Dermis microvascular lymphatic vessel endothelial cell (primary cell): ENCODE data around the gene TAMALIN. TPM values are rescaled to one million over a fixed set of nuclear protein-coding genes. Genes with fewer than 3 reads are reported as not detected.

ENCODE experiments used
- DNase-seq, 2 donors: peaks; one replicate each; pipeline versions ENCODE4 v3.0.0 to v3.0.0-alpha.2; 2010; ENCODE audit warnings: low read depth in 2 of 2
- total RNA-seq: library from RNA; depleted of rRNA; stranded (reverse); fragments of >200 nt; gene quantifications from 2 replicates; pipeline ENCODE4 v1.2.1, GENCODE V29; 2014

TAMALIN gene
- total RNA-seq, 1 donor from 2014 or later, result 19.4 TPM

DNA sequence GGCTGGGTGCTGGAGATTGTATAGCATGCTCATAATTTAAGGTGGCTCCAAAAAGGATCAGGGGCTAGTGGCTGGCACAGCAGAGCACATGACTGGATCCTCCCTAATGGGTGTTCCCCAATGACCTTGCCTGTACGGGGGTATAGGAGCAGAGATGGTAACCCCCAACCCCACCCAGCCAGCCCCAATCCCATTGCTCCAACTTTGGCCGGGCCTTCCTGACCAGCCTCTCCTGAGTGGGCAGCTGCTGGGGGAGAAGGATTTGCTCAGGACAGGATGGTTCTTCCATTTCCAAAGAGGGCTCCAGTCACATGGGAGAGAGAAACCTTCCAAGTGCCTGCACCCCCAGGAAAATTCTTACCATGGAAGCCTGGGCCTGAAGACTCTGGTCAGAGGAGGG, 29.2 kb downstream of the TAMALIN start:
- no peak for DNase-seq

DNA sequence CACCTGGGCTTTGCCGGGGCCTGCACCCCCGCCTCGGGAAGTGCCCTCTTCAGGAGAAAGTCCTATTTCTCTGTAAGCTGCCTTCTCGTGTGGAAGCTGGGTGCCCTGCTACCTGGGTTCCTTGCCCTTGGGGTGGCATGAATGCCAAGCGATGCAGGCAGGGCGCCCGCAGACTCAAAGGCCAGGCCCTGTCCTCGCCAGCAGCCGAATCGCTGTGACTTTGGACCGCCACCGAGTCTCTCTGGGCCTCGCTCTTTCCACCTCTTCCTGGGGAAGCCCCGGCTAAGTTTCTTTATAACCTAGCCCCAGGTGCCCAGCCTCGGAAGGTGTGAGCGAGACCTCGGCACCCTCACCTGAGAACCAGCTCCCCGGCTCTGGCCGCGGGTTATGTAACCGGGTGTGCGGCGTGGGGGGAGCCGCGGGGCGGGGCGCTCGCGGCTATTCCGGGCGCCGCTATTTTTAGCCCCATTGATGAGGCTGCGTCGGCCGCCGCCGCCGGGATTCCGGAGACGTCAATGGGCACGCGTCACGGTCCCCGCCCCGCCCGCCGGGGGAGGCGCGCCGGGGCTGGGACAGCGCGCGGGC, 29.9 kb downstream of the TAMALIN start:
- DNase-seq, result peak in 1 of 2 donors; percentile 79

DNA sequence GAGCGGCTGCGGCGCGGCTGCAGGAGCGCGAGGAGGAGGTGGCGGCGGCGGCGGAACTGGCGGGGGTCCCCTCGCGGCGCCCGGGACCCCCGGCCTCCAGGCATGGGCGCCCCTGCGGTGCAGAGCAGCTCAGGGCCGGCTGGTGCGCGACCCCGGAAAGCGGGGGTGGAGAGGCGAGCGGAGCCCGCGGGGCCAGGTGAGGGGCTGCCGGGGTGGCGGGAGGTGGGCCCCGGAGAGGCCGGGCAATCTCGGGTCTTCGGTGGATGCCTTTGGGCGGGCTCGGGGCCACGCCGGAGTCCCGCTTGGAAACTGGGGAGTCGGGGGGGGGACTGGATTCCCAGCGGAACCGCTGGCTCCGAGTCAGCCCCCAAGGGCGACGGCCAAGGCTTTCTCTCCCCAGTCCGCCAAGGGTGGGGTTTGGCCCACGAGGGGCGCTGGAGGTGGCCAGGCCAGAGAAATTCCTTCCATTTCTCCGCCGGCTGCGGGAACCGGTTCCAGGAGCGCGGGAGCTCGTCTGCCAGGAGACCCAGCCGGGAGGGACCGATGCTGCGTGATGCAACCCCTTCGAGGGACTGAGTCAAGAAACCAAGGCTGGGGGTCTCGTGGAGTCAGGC, 30.6 kb downstream of the TAMALIN start:
- peak in 1 of 2 donors; percentile 34 for DNase-seq

DNA sequence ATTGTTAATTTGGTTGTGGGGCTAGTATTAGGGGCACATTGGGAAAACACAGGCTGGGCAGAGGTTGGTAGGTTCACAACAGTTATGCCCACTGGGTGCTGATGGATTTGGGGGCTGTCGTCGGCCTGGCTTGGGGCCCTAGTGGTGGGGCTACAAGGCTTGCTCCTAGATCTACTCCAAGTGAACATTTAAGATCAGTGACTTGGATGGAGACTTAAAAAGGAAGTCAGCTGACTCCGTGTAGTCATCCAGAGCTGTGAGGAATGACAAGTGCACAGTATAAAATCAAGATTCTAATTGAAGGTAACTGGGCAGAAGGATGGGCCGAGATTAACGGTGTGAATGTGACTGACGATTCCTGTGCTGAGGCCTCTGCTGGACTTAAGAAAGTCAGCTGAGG, 31.7 kb downstream of the TAMALIN start:
- peak in 1 of 2 donors; percentile 37 for DNase-seq

DNA sequence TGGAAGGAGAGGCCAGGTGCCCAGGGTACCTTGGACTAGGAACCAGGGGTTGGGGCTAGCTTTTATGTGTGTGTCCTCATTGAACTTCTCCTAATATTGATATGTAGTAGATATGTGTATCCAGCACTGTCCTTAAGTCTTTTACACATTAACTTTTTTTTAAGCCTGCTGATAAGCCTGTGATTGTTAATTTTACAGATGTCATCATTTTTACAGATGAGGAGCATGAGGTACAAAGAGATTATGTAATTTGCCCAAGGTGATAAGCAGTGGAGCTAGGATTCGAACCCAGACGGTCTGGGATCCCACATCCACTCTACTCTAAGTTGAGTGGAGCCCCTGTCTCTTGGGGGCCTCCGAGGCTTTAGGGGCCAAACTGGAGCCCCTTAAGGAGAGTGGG, 34.3 kb downstream of the TAMALIN start:
- no peak for DNase-seq

DNA sequence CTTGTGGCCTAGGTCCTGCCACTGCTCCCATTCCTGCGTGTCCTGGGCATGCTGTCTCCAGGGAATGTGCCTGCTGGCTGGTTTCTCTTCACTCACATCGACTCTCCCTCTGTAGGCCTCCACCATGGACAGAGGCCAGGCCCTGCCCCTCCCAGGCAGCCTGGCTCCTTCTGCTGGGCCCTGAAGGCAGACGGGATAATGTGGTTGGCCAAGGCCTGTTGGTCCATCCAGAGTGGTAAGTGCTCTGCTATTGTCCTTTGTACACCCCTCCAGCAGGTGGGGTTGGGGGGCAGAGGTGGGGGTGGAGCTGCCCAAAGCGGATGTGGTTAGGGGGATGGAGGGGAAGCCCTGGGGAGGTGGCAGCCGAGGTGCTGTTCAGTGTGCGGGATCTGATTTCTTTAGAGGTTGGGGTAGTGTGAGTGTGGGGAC, 35.0 kb downstream of the TAMALIN start:
- DNase-seq, result no peak

DNA sequence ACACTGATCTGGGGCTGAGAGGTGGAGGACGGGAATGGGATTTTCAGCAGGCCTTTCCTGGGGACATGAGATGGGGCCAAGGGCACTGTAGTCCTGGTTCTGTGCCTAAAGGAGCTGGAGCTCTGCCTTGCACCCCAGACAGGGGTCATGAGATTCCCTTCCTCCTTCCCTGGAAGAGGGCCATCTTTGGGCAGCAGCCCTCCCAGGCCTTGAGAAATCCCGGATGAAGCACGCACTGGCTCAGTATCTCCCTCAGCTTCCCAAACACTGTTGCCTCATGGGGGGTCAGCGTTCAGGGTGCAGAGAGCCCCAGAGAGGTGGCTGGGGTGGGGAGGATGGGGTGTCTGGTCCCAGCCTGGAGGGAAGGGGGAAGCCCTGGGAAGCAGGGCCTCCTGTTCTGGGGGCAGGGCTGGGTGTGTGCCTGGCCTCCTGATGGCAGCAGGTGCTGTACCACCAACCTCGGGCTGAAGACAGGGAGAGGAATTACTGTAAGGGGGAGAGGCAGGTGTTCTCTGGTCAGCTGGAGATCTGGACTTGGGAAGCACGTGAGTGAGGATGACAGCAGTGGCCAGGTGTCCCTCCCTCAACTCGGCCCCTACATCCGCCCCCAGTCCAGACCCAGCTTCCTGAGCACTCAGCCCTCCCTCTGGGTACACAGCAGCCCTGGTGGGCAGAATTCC, 36.1 kb downstream of the TAMALIN start:
- DNase-seq, result no peak

DNA sequence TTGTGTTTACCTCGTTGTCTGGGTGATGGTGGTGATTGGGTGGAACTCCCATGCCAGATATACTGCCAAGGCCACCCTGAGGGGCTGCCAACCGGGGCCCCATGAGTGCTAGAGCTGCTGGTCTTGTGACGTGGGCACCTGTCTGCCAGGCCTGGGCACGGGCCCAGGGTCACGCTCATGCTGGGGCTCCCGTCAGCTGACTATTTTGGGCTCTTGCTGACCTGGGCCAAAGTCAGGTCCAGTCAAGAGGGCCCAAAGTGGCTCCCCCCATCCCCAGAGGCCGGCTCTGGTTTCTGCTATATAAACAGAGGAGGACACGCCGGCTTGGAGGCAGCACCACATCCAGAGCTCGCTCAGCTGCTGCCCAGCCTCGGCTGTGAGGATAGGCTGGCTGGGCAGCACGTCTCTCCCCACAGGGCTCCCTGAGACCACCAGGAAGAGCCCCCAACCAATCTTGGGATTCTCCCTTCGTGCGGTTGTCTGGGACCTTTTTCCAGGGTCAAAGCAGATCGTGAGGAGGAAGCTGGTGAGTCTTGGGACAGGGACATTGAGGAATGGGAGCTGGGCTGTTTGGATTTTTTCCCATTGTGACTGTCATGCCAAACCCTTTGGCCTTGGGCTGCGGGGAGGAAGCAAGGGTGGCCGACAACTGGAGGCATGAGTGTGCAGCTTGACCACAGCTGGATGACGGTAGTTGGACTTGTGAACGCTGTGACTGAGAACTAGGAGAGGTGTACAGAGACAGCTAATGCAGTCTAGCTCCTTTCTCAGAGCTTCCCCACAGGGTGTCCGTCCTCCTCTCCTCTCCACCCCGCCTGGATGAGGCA, 36.9 kb downstream of the TAMALIN start:
- no peak for DNase-seq

DNA sequence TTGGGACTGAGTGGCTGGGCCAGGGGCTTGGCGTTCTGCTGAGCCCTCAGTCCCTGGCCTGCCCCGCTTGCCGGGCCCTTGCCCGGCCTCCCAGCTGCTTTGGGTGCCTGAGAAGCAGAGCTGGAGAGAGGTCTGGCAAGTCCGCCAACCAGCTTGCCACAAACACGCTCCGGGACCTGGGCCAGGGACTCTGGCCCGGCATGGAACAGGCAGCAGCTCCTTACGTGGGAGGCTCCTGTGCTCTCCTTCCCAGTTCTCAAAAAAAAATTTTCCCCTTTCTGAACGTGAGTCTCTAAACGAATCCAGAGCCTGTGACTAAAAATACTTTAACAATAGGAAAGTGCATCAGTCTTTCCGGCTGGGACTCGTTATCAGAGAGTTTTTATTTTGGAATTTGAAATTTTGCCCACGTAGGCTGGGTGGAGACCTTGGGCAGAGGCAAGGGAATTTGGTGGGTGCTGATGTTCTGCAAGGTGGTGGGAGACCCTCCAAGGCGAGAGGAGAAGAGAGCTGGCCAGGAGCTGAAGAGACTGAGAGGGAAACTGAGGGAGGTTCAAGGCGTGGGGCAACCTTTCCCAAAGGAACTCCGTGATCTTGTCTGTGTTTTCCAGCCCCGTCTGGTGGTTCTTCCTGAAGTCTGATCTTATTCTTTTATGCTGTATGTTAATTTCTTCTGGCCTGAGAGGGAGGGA, 37.7 kb downstream of the TAMALIN start:
- DNase-seq, result peak; percentile 73 to 79

DNA sequence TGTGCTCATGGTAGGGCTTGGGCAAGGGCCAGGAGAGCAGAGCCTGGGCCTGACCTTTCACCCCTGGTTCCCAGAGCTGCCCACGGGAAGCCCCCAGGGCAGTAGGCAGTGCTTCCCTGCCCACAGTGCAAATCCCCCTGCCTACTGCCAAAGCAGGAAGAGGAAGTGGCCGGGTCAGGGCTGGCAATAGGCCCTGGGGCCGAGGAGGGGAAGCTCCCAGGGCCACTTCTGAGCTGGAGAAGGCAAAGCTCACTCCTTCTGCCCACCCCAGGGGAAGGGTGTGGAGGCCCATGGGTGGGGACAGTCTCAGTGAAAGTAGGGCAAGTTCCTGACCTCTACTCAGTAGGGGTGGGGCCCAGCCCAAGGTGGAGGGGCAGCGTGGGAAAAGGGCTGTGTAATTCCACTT, 39.1 kb downstream of the TAMALIN start:
- peak in 1 of 2 donors; percentile 39 for DNase-seq

DNA sequence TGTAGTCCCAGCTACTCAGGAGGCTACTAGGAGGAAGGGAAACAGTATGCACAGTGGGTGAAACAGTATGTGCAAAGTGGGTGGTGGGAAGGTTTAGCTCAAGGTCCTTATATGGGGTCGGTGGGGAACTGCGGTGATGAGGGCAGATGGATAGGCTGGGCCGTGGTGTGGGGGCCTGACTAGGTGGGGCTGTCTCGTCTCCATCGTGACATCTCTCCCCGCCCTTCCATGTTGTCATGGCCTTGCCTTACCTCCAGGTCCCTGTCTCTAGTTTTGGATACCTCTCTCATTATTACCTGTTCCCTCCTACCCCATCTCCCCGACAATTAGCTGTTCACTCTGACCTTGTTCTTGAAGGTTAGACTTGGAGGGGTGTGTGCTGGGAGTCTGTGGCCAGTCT, 40.1 kb downstream of the TAMALIN start:
- no peak for DNase-seq

DNA sequence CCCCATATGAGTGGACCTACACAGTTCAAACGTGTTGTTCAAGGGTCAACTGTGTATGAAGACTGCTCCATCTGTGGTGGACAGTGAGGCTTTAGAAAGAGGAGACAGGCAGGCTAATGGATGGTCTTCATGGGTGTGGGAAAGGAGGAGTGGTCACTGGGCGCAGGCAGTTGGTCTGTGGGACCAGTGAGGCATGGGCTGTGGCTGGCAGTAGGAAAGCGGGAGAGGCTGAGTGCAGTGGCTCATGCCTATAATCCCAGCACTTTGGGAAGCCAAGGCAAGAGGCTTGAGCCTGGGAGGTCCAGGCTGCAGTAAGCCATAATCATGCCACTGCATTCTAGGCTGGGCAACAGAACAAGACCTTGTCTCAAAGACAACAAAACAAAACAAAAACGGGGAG, 42.5 kb downstream of the TAMALIN start:
- DNase-seq, result no peak

DNA sequence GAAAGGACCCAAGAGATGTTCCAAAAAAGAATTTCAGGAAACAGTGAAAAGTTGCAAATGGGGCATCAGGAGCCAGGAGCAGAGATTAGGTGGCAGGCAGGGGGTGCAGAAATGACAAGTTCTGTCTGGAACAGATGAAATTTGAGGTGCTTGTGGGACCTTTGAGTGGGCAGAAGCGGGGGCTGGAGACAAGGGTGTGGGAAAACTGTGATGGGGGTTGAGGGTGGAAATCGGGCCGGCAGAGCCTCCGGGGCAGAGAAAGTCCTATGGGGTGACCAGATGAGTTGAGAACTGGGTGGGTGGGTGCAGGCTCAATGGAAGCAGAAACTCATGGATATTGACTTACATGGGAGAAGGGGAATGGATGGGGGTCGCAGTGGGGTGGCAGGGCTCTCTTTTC, 42.9 kb downstream of the TAMALIN start:
- no peak for DNase-seq

DNA sequence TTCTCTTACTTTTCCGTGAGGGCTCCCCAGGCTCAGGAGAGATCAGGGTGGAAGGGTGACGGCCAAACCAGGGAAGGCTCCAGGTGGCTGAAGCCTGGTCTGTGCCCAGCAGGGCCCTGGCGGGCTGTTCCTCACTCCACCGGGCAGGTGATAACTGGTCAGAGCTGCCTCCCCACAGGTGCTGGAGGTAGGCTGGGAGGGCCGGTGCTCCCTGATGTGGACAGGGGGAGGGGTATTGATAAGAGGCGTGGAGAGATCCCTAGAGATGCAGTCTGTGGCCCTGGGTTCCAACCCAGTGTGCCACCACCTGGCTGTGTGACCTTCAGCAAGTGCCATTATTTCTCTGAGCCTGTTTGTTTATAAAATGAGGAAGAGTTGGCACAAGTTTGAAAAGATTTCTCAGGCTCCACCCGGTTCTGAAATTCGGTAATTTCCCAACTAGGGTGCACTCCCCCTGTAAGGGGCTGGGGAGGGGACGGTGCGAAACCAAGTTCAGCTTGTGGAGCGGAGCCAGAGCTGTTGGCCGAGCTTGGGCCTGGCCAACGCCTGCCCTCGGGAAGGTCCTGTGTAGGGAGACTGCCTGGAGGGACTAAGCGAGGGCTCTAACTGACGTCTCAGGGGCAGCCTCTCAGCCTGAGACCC, 43.5 kb downstream of the TAMALIN start:
- DNase-seq, result no peak

DNA sequence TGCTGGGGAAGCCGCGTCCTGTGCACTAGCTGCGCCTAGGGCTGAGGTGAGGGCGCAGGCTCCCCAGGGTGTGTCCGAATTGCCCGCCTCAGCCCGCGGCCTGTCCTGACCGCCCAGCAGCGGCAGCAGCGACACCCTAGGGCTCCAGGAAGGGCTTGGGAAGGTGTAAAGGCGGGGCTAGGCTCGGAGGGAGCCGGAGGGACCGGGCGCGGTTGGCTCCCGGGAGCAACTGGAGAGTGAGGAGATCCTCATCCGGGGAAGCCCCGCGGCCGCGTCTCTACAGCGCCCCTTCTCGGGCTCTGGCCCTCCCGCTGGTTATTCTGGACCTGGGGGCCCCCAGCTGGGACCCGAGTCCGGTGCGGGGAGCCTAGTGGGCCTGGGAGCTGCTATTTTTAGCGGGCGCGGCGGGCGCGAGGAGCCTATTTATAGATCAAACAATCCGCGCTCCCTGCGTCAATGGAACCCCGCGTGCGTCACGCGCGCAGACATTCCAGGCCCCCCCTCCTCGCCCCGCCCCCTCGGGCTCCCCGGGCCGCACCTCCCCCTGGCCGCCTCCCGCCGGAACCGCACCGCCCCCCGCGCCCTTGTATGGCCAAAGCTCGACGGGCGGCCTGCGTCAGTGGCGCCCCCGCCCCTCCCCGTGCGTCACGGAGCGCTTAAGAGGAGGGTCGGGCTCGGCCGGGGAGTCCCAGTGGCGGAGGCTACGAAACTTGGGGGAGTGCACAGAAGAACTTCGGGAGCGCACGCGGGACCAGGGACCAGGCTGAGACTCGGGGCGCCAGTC, 44.2 kb downstream of the TAMALIN start, which contains the start of gene NR4A1:
TSS of gene NR4A1 (plus strand) at position 685 of the 784 bp plus-strand sequence. CDS start 2,887 bp downstream, outside the sequence.
- peak; percentile 84 to 97 for DNase-seq

DNA sequence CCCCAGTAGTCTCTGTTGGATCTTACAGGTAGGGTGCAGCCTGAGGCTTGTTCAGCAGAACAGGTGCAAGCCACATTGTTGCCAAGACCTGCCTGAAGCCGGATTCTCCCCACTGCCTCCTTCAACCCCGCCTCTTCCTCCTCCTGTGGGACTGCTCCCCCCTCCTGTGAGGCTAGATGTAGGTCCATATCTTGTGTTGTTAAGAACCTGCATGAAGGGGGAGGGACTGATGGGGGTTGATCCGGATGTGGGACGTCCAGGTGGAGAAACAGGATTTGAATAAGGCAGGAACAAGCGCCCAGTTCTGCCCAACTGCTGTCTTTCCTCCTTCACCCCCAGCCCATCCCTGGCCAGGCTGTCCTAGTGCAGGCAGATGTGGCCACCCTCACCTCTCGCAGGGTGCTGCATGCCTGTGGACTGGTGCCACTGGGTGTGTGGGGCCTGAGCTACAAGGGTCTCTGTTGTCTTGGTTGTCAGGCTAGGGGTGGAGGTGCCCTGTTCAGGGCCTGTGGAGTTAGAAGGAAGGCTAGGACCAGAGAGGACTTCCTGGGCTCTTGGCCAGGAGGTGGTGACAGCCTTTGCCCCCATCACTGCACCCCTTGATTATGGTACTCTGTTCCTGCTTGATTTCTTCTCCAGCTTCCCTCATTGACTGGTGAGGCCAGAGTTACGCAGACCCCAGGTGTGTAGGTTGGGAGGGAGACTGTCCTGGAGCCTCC, 45.9 kb downstream of the TAMALIN start:
- DNase-seq, result no peak

DNA sequence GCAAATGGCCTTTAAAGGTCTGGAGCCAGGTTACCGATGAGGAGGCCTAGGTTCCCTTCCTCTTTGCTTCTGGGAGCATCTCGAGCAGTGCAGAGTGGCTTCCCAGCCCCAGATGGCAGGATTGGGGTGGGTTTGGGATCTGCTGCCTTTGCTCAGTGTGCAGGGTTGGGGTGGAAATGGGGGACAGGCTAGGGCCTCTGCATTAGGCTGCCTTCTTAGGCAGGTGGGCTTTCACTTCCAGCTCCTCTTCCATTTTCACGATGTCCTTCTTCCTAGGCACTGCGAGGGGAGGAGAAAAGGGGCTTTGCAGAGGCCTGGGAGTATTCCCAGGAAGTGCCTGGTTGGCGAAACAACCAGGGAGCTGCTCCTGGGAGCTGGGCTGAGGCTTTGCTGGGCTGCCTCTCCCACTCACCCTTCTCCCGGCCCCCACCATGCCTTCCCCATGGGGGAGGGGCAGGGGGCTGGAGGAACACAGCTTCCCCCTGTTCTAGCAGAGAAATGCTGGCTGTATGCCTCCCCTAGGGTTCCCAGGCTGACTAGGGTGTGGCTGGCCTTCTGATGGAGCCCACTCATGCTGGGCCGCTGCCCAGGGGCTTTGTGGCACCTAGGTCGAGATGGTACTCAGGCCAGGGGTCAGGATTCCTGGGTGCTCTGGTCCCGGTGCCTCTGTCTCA, 46.9 kb downstream of the TAMALIN start:
- no peak for DNase-seq

DNA sequence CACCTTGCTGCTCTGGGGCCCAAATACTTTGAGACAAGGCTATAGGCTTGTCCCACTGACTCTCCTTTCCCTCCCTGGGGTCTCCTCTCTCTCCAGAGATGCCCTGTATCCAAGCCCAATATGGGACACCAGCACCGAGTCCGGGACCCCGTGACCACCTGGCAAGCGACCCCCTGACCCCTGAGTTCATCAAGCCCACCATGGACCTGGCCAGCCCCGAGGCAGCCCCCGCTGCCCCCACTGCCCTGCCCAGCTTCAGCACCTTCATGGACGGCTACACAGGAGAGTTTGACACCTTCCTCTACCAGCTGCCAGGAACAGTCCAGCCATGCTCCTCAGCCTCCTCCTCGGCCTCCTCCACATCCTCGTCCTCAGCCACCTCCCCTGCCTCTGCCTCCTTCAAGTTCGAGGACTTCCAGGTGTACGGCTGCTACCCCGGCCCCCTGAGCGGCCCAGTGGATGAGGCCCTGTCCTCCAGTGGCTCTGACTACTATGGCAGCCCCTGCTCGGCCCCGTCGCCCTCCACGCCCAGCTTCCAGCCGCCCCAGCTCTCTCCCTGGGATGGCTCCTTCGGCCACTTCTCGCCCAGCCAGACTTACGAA, 47.6 kb downstream of the TAMALIN start:
- DNase-seq, result no peak
